HG02943 (cell line): ENCODE results near the gene SLC39A7.

Source experiments
- ATAC-seq: cut with Tn5 transposase; IDR thresholded peaks from one replicate; pipeline ENCODE4 v1.9.1; 2021; ENCODE audit warnings: mild to moderate bottlenecking, low read depth, moderate library complexity; ENCODE audit not compliant: unreplicated experiment

SLC39A7 gene

GRCh38 chr6:33204165-33204414 lies 3.4 kb downstream of the SLC39A7 start:
- ATAC-seq: no peak

GRCh38 chr6:33204415-33205190 lies 3.9 kb downstream of the SLC39A7 start, which contains the start of gene HSD17B8:
TSS of gene HSD17B8 (plus strand) at chr6:33204655. CDS start at chr6:33204669, 14 bp downstream.
- no peak for ATAC-seq

- no peak for ATAC-seq
Observed at GRCh38 chr6:33205191-33206026, 4.7 kb downstream of the SLC39A7 start.

- no peak for ATAC-seq
Observed at GRCh38 chr6:33206027-33206863, 5.6 kb downstream of the SLC39A7 start.

GRCh38 chr6:33206864-33207551 lies 6.3 kb downstream of the SLC39A7 start:
- ATAC-seq: no peak

- no peak for ATAC-seq
Observed at GRCh38 chr6:33207552-33208090, 7.0 kb downstream of the SLC39A7 start.

GRCh38 chr6:33208091-33208967 lies 7.7 kb downstream of the SLC39A7 start, which contains the start of gene RING1:
TSS of gene RING1 (plus strand) at chr6:33208500. CDS start at chr6:33208823, 323 bp downstream.
- ATAC-seq: no peak

- ATAC-seq: no peak
Observed at GRCh38 chr6:33209856-33210255, 9.2 kb downstream of the SLC39A7 start.

GRCh38 chr6:33211136-33211535 lies 10.5 kb downstream of the SLC39A7 start:
- no peak for ATAC-seq

- ATAC-seq: no peak
Observed at GRCh38 chr6:33211666-33212422, 11.2 kb downstream of the SLC39A7 start.

GRCh38 chr6:33212857-33213165 lies 12.1 kb downstream of the SLC39A7 start:
- no peak for ATAC-seq

- ATAC-seq: no peak
Observed at GRCh38 chr6:33213166-33213988, 12.7 kb downstream of the SLC39A7 start.

- ATAC-seq: no peak
Observed at GRCh38 chr6:33213989-33214335, 13.3 kb downstream of the SLC39A7 start.

GRCh38 chr6:33215271-33216116 lies 14.8 kb downstream of the SLC39A7 start:
- no peak for ATAC-seq

- no peak for ATAC-seq
Observed at GRCh38 chr6:33216117-33216649, 15.5 kb downstream of the SLC39A7 start.

- ATAC-seq: no peak
Observed at GRCh38 chr6:33217246-33217645, 16.6 kb downstream of the SLC39A7 start.

GRCh38 chr6:33217681-33218080 lies 17.0 kb downstream of the SLC39A7 start:
- ATAC-seq: no peak
